IMR-90 (cell line): ENCODE data around the gene TMEM52B. TPM values are rescaled to one million over a fixed set of nuclear protein-coding genes. Genes with fewer than 3 reads are reported as not detected.
A peak's percentile ranks its signal among the peaks of the same experiment; 100 is the strongest.

ENCODE experiments used
- ATAC-seq: fragments of 200-7000 bp; cut with Tn5 transposase; 2 replicates; pipeline ENCODE4 v1.9.1; 2020; ENCODE audit warnings: low read depth, mild to moderate bottlenecking, moderate library complexity
- BruUV-seq: library from RNA; stranded (reverse); fragments of 400-500 nt; replicated peaks from 2 replicates; lab custom pipeline; 2021; lab: Mats Ljungman, UMichigan
- CTCF ChIA-PET: fragments of 300-600 bp; formaldehyde crosslinking; extraction: SDS; loops from one replicate; lab custom pipeline; 2021; ENCODE audit warnings: antibody characterized with exemption; lab: Yijun Ruan, JAX
- POLR2A ChIA-PET: fragments of 300-600 bp; sonication (Branson Sonifier 250); formaldehyde crosslinking; loops from one replicate; lab custom pipeline; 2022; ENCODE audit warnings: antibody characterized with exemption; ENCODE audit not compliant: unreplicated experiment; lab: Charles Lee
- DNase-seq: peaks from one replicate; pipeline ENCODE4 v3.0.0; 2013
- H2AFZ ChIP-seq: replicated peaks from 2 replicates; pipeline ENCODE3; 2013; ENCODE audit warnings: low read length, mild to moderate bottlenecking; ENCODE audit not compliant: poor library complexity
- H2AK5ac ChIP-seq: 2 replicates; pipeline ENCODE4 v1.6.1; 2013; ENCODE audit warnings: low read depth, low read length, inconsistent platforms
- H2AK9ac ChIP-seq: replicated peaks from 2 replicates; pipeline ENCODE3; 2013; ENCODE audit warnings: mild to moderate bottlenecking, low read depth, low read length, moderate library complexity; ENCODE audit not compliant: poor library complexity
- H2BK120ac ChIP-seq: 2 replicates; pipeline ENCODE4 v1.6.1; 2013; ENCODE audit warnings: low read depth, low read length, inconsistent platforms
- H2BK15ac ChIP-seq: 3 replicates; pipeline ENCODE4 v1.6.1; 2013; ENCODE audit warnings: low read depth, low read length, inconsistent platforms
- H2BK20ac ChIP-seq: 2 replicates; pipeline ENCODE4 v1.6.1; 2013; ENCODE audit warnings: low read depth, mild to moderate bottlenecking, inconsistent platforms, low read length, moderate library complexity
- H2BK5ac ChIP-seq: 2 replicates; pipeline ENCODE4 v1.6.1; 2013; ENCODE audit warnings: mild to moderate bottlenecking, low read depth, low read length, inconsistent platforms; ENCODE audit not compliant: poor library complexity, severe bottlenecking
- H3K14ac ChIP-seq: replicated peaks from 2 replicates; pipeline ENCODE4 v1.6.1; 2013; ENCODE audit warnings: low read depth, low read length, inconsistent platforms
- H3K18ac ChIP-seq: 2 replicates; pipeline ENCODE4 v1.6.1; 2013; ENCODE audit warnings: low read depth, low read length, control low read depth
- H3K23ac ChIP-seq: 2 replicates; pipeline ENCODE4 v1.6.1; 2013; ENCODE audit warnings: low read depth, low read length, inconsistent platforms
- H3K27ac ChIP-seq: 2 replicates; pipeline ENCODE4 v1.5.1; 2013; ENCODE audit warnings: mild to moderate bottlenecking, control low read depth, low read length; ENCODE audit not compliant: insufficient read depth
- H3K27me3 ChIP-seq: 2 replicates; pipeline ENCODE4 v1.6.1; 2013; ENCODE audit warnings: low read length; ENCODE audit not compliant: control insufficient read depth, insufficient read depth
- H3K36me3 ChIP-seq: 2 replicates; pipeline ENCODE4 v1.6.1; 2013; ENCODE audit warnings: low read length, mixed read lengths; ENCODE audit not compliant: control insufficient read depth, insufficient read depth
- H3K4ac ChIP-seq: 2 replicates; pipeline ENCODE4 v1.6.1; 2013; ENCODE audit warnings: low read depth, low read length, inconsistent platforms
- H3K4me1 ChIP-seq: 2 replicates; pipeline ENCODE4 v1.6.1; 2013; ENCODE audit warnings: low read length, mixed read lengths; ENCODE audit not compliant: control insufficient read depth, insufficient read depth
- H3K4me2 ChIP-seq: 2 replicates; pipeline ENCODE4 v1.6.1; 2013; ENCODE audit warnings: low read depth, mild to moderate bottlenecking, control low read depth, low read length, moderate library complexity
- H3K4me3 ChIP-seq: 2 replicates; pipeline ENCODE4 v1.5.1; 2013; ENCODE audit warnings: low read depth, mild to moderate bottlenecking, control low read depth, low read length, moderate library complexity; ENCODE audit not compliant: insufficient read depth
- H3K56ac ChIP-seq: 2 replicates; pipeline ENCODE4 v1.6.1; 2013; ENCODE audit warnings: low read length, inconsistent platforms; ENCODE audit not compliant: insufficient read depth; ENCODE audit errors: extremely low read depth
- H3K79me1 ChIP-seq, 2 experiments: 2 replicates each; pipeline ENCODE4 v1.6.1; 2013; ENCODE audit warnings: low read length in 2 of 2, inconsistent platforms in 1 of 2, low read depth in 1 of 2
- H3K9ac ChIP-seq: 2 replicates; pipeline ENCODE4 v1.6.1; 2013; ENCODE audit warnings: low read depth, low read length, control low read depth
- H3K9me1 ChIP-seq: 2 replicates; pipeline ENCODE4 v1.6.1; 2013; ENCODE audit warnings: low read length, inconsistent platforms; ENCODE audit not compliant: insufficient read depth
- H3K9me3 ChIP-seq: 2 replicates; pipeline ENCODE4 v1.6.1; 2013; ENCODE audit warnings: low read length; ENCODE audit not compliant: control insufficient read depth, insufficient read depth
- H4K20me1 ChIP-seq: 2 replicates; pipeline ENCODE4 v1.6.1; 2013; ENCODE audit warnings: low read length, inconsistent platforms; ENCODE audit not compliant: insufficient read depth
- H4K5ac ChIP-seq: 2 replicates; pipeline ENCODE4 v1.6.1; 2013; ENCODE audit warnings: mild to moderate bottlenecking, low read depth, low read length, control low read depth
- H4K8ac ChIP-seq, 2 experiments: 2 replicates each; pipeline ENCODE4 v1.6.1; 2013; ENCODE audit warnings: low read depth in 2 of 2, low read length in 2 of 2, control low read depth in 1 of 2, inconsistent platforms in 1 of 2
- H4K91ac ChIP-seq: 2 replicates; pipeline ENCODE4 v1.6.1; 2013; ENCODE audit warnings: low read depth, low read length, inconsistent platforms; ENCODE audit not compliant: insufficient read depth
- BHLHE40 ChIP-seq: fragments of 150-350 bp; IDR thresholded peaks from 2 replicates; pipeline ENCODE4 v1.6.1; 2016; ENCODE audit warnings: mild to moderate bottlenecking, low read depth, low read length
- CEBPB ChIP-seq: IDR thresholded peaks from 2 replicates; pipeline ENCODE4 v1.6.1; 2012; ENCODE audit warnings: low read depth, low read length, improper control_type of control experiment
- CHD1 ChIP-seq: IDR thresholded peaks from 2 replicates; pipeline ENCODE4 v1.6.1; 2012; ENCODE audit warnings: low read depth, low read length, improper control_type of control experiment
- CTCF ChIP-seq: conservative IDR thresholded peaks from 2 replicates; pipeline ENCODE4 v1.5.1; 2012; ENCODE audit warnings: mild to moderate bottlenecking, low read depth, low read length, improper control_type of control experiment
- MXI1 ChIP-seq: IDR thresholded peaks from 2 replicates; pipeline ENCODE4 v1.6.1; 2012; ENCODE audit warnings: low read depth, mild to moderate bottlenecking, low read length, moderate library complexity, borderline replicate concordance
- POLR2A ChIP-seq: IDR thresholded peaks from 2 replicates; pipeline ENCODE4 v1.6.1; 2012; ENCODE audit warnings: mild to moderate bottlenecking, low read depth, low read length
- RAD21 ChIP-seq: IDR thresholded peaks from 2 replicates; pipeline ENCODE4 v1.6.1; 2012; ENCODE audit warnings: low read length, improper control_type of control experiment
- RFX5 ChIP-seq: IDR thresholded peaks from 2 replicates; pipeline ENCODE4 v1.8.0; 2012; ENCODE audit warnings: low read depth, mild to moderate bottlenecking, low read length, moderate library complexity
- SMC3 ChIP-seq: fragments of 150-350 bp; IDR thresholded peaks from 2 replicates; pipeline ENCODE4 v1.6.1; 2016; ENCODE audit warnings: low read depth, mild to moderate bottlenecking, antibody characterized with exemption, low read length, moderate library complexity
- WGBS, 2 experiments: methylation state at CpG; one replicate each; pipeline versions ENCODE4 v1.1.5 to v1.1.7; 2013; ENCODE audit warnings: missing lambda C conversion rate in 2 of 2; ENCODE audit not compliant: insufficient read length in 1 of 2; ENCODE audit errors: extremely low coverage in 2 of 2; 5-methylcytosine and 5-hydroxymethylcytosine counted together
- dilution Hi-C: fragments of 300-500 bp; cut with HindIII; formaldehyde crosslinking; loops from one replicate; pipeline ENCODE4 v1.14.3; 2018; ENCODE audit warnings: low sequenced_read_pairs; ENCODE audit not compliant: unreplicated experiment
- in situ Hi-C: fragments of 300-500 bp; cut with MboI; formaldehyde crosslinking; loops from 3 replicates; pipeline ENCODE4 v1.14.3; 2019; ENCODE audit warnings: low sequenced_read_pairs, inconsistent platforms, mixed read lengths
- intact Hi-C: fragments of 100-400 bp; cut with micrococcal nuclease; formaldehyde crosslinking; loops from 2 replicates; pipeline ENCODE4 v1.10.0; 2022
- polyA plus RNA-seq, 3 experiments: library from polyadenylated mRNA; depleted of rRNA; stranded (reverse); fragments of >200 nt; gene quantifications; 2 replicates each; pipeline ENCODE4 v1.2.3, GENCODE V29; 2012; ENCODE audit warnings: low replicate concordance in 1 of 3
- total RNA-seq: library from RNA; depleted of rRNA; stranded (reverse); fragments of >200 nt; gene quantifications from 2 replicates; pipeline ENCODE4 v1.2.3, GENCODE V29; 2012

Gene TMEM52B
- total and polyA plus RNA-seq, 2 of the 4 experiments (the other 2 are of a cell fraction), result 2.0 to 3.6 TPM

GRCh38 chr12:10189653-10190052 is 10.8 kb downstream of the TMEM52B start (continued):
- no peak for TF ChIP-seq BHLHE40

DNA sequence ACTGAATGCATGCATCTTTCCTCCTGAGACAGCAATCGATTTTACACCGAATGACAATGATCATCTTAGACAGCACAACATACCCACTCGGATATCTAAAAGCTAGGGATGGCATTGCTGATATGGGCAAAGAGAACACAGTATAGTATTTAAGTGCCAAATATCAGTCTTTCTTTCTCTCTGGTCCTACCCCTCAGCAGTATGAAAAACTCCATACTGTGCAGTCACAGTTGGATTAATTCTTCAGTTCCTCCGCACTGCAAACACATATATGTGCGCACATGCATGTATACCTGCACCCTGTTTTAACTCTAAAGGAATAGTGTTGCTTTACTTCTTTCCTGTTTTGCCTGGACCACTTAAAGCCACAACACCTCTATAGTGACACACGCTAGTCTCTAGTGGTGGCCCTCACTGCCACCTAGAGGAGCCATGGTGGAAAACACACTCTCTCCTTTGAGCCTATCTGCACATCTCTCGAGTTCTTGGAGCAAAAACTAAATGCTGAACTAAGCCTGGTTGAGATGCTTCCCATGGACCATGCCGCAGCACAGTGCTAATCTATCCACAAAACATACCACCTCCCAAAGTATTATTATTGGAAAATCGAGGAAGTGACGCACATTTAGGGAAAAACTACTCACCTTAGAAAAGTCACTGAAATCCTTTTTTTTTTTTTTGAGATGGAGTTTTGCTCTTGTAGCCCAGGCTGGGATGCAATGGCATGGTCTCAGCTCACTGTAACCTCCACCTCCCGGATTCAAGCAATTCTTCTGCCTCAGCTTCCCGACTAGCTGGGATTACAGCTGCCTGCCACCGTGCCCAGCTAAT is 11.9 kb downstream of the TMEM52B start:
- Histone ChIP-seq H4K8ac (peak overlapping the region in 1 of 2 experiments; percentile 75; a peak in 3 of 4 replicates), H2AK5ac (peak overlapping the region; percentile 49), H3K4me1 (peaks cover 12% of the 10 kb centered on the region), H2BK5ac (peak overlapping the region; percentile 94), H4K5ac (peak overlapping the region; percentile 32; the same call in 1 of the 2 replicates), H2AK9ac (no peak overlapping the region), H3K9ac (no peak overlapping the region; the same call in 1 of the 2 replicates), H4K20me1 (no peaks in the 10 kb centered on the region), H3K27me3 (no peaks in the 10 kb centered on the region), H2BK120ac (peak overlapping the region; percentile 96), H3K4me3 (no peak overlapping the region), H3K18ac (peak overlapping the region; percentile 5), H3K9me1 (peaks cover 3% of the 10 kb centered on the region), H3K4ac (peak overlapping the region; percentile 63), H3K79me1 (no peaks in the 10 kb centered on the region), H2BK20ac (peak overlapping the region; percentile 77), H3K9me3 (no peaks in the 10 kb centered on the region), H2BK15ac (peak overlapping the region; percentile 60; the same call in 1 of the 3 replicates), H3K23ac (peak overlapping the region; percentile 20; the same call in 1 of the 2 replicates), H3K4me2 (no peak overlapping the region), H2AFZ (peak overlapping the region; percentile 36), H3K36me3 (no peaks in the 10 kb centered on the region), H3K56ac (no peak overlapping the region; the same call in 1 of the 2 replicates), H4K91ac (peak overlapping the region; percentile 62), H3K27ac (peak overlapping the region; percentile 34; the same call in 1 of the 2 replicates), H3K14ac (0 out of 2 replicates have a peak overlapping the region, but pooled peaks have one; percentile 35)
- ChIA-PET POLR2A (interaction anchor here (1.2 kb wide), 1 partner anchor 158 kb away, joined by 6 read pairs; no protein-coding TSS in a partner anchor), CTCF (interaction anchor here (1.0 to 2.6 kb wide), 5 partner anchors 24 to 157 kb away, joined by 3 to 31 read pairs (median 5); no protein-coding TSS in a partner anchor)
- ATAC-seq (peak; percentile 87), DNase-seq (peak; percentile 77)
- TF ChIP-seq MXI1, result no peak
- no peak for TF ChIP-seq CEBPB
- TF ChIP-seq RAD21, result peak; percentile 87
- TF ChIP-seq CHD1, result no peak
- no peak for TF ChIP-seq RFX5
- peak; percentile 85 for TF ChIP-seq CTCF
- peak; percentile 57 for TF ChIP-seq SMC3
- TF ChIP-seq POLR2A, result no peak
- 33% methylated on average over 1 of the region's 13 CpGs; no CpG with 5 or more reads in 1 of the 2 experiments for WGBS, 2 experiments
- in situ Hi-C loops, result loop anchor here (5.0 kb wide), 1 partner anchor 38 kb away; no protein-coding TSS in a partner anchor
- intact Hi-C loops, result loop anchor here (1.0 to 5.0 kb wide), 5 partner anchors 22 to 438 kb away; partner anchors contain the start of gene GABARAPL1
- TSS peak; percentile 84 for BruUV-seq
- dilution Hi-C loops, result no loop called here
